GM19455 (cell line): ENCODE measurements around the gene DSCAM.

ENCODE experiments used
- ATAC-seq: cut with Tn5 transposase; IDR thresholded peaks from one replicate; pipeline ENCODE4 v1.9.1; 2021; ENCODE audit not compliant: unreplicated experiment

The DSCAM gene

DNA sequence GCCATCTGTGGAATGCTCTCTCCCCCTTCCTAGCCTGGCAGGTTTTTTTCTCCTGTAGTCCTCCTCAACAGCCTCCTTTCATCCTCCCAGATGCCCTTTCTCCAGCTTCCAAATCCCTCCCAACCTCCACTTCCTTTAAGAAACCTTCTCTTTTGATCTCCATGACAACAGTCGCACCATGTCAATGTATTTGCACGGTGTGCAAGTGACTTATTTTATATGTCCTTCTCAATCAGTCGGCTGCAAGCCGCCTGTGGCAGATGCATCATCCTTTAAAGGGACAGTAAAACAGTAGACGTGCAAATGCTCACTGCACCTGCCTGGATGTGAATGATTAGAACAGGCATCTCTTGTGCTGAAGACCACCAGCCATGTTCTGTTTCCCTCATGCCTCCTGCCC is 694.5 kb downstream of the DSCAM start:
- ATAC-seq, result no peak

DNA sequence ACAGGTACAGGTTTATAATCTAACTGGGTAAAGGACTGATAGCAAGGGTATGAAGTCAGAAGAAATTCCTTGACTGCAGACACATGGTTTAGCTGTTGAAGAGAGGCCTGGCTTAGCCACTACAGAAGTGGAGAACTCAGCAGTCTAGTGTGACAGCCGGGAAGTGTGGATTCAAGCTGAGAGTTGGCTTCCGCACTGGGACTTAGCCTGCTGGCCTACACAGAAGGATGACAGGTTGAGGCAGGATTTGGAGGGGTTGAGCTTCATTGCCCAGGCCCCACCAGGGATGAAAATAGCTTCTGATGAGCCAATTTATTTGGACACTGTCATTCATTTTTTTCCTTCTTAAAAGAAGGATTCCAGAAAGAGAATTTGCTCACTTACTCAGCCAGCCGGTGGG is 695.3 kb downstream of the DSCAM start:
- ATAC-seq, result no peak

GRCh38 chr21:40146216-40146837 is 700.6 kb downstream of the DSCAM start:
- no peak for ATAC-seq

- ATAC-seq, result no peak
Observed at GRCh38 chr21:40143822-40144525, 703.0 kb downstream of the DSCAM start.

DNA sequence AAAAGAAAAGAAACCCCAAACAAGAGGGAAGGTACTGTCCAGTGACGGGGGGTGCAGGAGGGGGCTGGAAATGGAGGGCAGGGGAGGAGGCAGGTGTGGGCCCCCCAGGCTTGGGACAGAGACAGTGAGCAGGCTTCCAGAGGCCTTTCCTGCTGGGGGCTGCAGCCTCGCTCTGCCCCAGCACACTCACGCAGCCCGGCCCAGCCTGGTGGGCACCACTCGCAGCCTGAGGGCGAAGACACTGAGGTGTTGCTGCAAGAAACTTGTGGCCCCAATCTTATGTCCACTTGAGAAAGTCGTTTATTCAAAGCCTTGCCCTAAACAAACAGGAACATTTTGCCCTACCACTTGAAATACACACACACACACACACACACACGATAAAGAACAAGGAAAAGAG is 705.3 kb downstream of the DSCAM start:
- ATAC-seq, result no peak

GRCh38 chr21:40140675-40141074 is 706.3 kb downstream of the DSCAM start:
- ATAC-seq, result no peak

DNA sequence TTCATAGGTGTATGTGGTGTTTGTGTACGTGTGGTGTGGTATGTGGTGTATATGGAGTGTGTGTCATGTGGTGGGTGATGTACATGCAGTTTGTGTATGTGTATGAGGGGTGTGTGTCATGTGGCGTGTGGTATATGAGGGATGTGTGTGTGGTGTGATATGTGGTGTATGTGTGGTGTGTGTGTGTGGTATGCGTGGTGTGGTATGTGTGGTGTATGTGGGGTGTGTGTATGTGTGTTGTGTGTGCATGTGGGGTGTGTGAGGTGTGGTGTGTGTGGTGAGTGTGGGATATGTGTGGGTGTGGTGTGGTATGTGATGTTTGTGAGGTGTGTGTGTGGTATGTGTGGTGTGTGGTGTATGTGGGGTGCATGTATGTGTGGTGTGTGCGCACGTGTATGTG is 707.3 kb downstream of the DSCAM start:
- no peak for ATAC-seq

GRCh38 chr21:40136571-40136970 is 710.4 kb downstream of the DSCAM start:
- no peak for ATAC-seq

DNA sequence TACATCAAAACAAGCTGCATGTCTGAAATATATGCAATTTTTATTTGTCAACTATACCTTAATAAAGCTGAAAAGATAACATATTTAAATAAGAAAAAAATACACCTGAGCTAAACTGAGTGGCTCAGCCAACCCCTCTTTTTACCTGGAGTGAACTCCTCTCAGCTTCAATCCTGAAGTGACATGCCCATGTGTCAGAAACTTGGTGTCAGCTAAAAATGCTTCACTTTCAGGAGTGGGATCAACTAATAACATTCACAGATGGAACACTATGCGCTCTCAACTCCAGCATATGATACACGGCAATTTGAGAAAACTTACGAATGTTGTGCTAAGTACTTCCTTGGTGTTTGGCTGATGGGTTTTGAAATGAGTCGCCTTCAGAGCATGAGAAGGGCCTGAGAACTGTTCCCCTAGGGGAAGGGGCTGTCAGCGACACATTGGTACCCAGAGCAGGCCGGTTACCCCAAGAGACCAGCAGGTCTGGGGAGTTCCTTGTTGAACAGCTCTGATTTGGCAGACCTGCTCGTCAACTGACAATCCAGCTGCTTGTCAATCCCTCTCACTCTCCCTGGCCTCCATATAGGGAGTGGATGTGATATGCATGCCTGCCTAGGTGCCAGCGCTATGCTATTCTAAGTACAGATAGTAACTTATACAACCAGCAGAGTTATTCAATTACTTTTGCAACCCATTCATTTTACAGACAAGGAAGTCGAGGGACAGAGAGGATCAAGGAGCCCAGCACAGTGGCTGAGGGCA is 712.0 kb downstream of the DSCAM start:
- ATAC-seq, result no peak

DNA sequence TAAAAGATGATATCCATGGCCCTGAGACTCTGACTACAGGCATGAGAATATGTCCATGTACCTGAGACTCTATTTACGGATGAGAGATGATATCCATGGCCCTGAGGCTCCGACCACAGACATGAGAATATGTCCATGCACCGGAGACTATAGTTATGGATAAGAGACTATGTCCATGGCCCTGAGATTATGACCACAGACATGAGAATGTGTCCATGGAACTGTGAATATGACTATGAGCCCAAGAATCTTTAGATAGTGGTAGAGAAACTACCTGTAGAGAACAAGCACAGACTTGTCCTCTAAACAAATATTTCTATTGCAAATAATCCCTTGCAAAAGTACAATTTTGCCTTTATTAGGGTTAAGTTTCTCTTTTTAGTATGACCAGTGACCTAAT is 716.5 kb downstream of the DSCAM start:
- no peak for ATAC-seq

DNA sequence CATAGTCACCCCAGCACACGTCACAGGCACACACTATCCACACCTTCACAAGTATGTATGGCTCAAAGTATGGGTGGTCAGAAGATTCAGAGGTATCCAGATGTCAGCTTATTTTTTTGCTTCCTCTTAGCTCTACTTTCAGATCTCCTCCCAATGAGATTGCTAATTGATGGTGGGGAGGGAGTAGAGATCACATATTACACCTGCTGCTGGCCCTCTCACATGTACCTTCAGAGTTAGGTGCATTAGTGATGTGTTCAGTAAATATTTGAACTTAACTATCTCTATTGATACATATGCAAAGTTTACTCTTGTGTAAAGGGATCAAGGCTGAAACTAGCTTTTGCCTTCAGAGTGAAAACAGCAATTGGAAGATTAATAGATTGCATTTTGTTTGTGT is 717.1 kb downstream of the DSCAM start:
- no peak for ATAC-seq

DNA sequence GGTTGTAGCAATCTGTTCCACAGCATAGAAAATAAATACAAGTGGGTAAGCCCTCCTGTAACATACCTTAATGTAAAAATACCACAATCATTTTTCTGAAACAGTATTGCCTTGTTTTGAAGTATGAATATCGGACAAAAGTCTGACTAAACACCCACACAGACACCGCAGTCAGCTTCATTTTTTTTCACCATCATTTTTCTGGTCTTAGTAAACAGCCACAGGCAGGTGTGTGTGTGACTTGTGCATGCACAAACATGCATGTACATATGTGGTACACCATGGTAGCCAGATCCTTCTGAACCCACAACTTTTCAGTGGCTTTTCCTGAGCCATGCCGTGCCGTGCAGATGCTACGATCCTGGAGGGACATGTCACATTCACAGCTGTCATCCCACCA is 718.1 kb downstream of the DSCAM start:
- ATAC-seq, result no peak

GRCh38 chr21:40120940-40121575 is 725.9 kb downstream of the DSCAM start:
- no peak for ATAC-seq

DNA sequence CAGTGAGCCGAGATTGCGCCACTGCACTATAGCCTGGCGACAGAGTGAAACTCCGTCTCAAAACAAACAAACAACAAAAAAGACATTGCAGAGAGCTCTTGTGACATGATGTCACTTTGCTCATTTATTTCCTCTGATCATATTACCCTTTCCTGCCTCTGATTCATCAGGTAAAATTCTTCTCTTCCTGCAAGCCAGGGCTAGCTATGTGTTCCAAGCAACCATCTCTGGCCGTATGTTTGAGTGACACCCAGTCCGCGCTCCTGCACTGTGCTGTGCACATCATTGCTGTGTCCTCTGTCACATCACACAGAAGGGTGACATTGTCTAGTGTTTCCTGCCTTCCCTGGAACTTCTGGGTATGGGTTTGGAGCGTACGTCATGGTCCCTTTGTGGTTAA is 728.4 kb downstream of the DSCAM start:
- ATAC-seq, result no peak

DNA sequence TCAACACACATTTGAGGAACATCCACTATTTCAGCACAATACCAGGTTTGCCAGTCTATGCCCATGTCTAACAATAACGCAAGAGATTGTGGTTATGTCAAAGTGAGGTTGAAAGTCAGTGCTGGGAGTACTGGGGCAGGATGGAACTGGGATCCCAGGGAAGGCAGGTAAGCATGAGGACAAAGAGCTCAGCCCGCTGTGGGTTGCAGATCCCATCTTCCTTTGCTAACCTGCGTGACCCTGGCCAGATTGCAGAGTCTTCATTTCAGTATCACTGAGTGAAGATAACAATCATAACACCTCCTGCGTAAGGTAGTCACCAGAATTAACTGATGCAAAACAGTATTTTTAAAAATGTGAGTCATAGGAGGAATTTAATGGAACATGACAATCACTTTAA is 729.7 kb downstream of the DSCAM start:
- ATAC-seq, result no peak

DNA sequence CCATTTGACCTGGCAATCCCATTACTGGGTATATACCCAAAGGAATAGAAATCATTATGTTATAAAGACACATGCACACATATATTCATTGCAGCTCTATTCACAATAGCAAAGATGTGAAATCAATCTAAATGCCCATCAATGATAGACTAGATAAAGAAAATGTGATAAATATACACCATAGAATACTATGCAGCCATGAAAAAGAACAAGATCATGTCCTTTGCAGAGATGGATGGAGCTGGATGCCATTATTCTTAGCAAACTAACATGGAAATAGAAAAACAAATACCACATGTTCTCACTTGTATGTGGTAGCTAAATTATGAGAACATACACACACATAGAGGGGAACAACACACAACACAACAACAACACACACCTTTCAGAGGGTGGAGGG is 731.2 kb downstream of the DSCAM start:
- ATAC-seq, result no peak

GRCh38 chr21:40102682-40103081 is 744.3 kb downstream of the DSCAM start:
- ATAC-seq, result no peak

GRCh38 chr21:40099809-40100208 is 747.1 kb downstream of the DSCAM start:
- ATAC-seq, result no peak

DNA sequence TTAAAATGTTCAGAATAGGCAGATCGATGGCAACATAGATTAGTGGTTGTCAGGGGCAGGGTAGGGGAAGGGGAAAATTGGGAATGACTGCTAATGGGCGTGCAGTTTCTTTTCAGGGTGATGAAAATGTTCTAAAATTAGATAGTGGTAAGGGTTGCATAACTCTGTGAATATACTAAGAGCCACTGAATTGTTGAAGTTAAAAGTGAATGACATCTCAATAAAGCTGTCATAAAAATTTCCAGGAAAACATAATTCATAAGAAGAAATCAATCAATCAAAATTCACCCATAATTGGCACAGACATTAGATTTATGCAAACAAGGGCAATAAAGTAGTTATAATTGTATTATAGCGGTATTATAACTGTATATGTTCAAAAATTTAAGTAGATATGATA is 751.5 kb downstream of the DSCAM start:
- ATAC-seq, result no peak

DNA sequence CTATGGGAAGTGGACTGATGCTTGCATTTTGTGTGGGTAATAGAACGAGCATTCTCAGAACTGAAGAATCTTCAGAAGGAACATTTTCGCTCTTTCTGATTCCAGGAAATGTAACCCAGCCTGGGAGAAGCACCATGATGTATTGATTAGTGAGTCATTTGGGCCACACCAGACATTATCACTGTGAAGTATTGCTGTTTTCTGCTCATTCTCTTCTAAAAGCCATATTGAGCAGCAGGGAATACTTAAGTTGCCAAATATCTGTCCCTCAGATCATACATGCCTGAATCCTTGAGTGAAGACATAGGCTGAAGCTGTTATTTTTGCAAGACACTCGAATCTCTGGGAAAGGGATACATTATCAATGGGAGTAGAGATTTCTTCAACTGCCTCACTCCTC is 766.6 kb downstream of the DSCAM start:
- ATAC-seq, result no peak

- ATAC-seq, result no peak
Observed at GRCh38 chr21:40074710-40075109, 772.2 kb downstream of the DSCAM start.

DNA sequence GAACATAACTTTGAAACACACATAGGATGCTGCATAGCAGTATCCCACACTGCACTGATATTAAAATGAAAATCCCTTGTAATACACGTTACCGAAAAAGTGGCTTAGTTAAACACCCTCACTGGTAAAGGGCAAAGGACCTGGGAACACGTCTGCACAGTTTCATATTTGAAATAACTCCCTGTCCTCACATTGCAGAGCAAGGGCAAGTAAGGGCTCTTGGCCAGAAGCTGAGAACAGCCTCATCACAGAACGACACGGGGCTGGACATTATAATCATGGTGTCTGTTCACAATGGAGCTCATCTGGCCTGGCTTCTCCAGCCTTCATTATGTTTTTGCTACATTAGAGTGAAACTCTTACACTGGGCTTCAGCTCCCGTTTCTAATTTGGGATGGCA is 772.8 kb downstream of the DSCAM start:
- ATAC-seq, result no peak
